ENCODE measurements around the gene KCNQ5. TPM values are rescaled to one million over a fixed set of nuclear protein-coding genes. Genes with fewer than 3 reads are reported as not detected.

Gene KCNQ5
- total RNA-seq, 1 experiment from 2014 or later: 17.8 TPM

DNA sequence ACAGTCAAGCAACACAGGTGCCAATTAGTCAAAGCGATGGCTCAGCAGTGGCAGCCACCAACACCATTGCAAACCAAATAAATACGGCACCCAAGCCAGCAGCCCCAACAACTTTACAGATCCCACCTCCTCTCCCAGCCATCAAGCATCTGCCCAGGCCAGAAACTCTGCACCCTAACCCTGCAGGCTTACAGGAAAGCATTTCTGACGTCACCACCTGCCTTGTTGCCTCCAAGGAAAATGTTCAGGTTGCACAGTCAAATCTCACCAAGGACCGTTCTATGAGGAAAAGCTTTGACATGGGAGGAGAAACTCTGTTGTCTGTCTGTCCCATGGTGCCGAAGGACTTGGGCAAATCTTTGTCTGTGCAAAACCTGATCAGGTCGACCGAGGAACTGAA, 572.9 kb downstream of the KCNQ5 start:
- BruUV-seq (replicated peaks): no TSS peak
- DNase-seq (ENCODE audit: low spot score): no peak
- TF ChIP-seq CTCF (conservative IDR thresholded peaks at IDR 0.05; ENCODE audit: low read depth, low read length) (no peak), EZH2 (IDR thresholded peaks at IDR 0.05; ENCODE audit: borderline replicate concordance, low read depth, low read length, poor library complexity, severe bottlenecking) (no peak)
- no peaks in the 10 kb centered on the region for H3K36me3 ChIP-seq (ENCODE audit: insufficient read depth, low read length, poor library complexity, severe bottlenecking)
- H3K4me1 ChIP-seq (ENCODE audit: insufficient read depth, low read length, poor library complexity, severe bottlenecking): peaks cover 13% of the 10 kb centered on the region
- no peaks in the 10 kb centered on the region for H3K9me3 ChIP-seq (ENCODE audit: low read depth, low read length, poor library complexity, severe bottlenecking)
- no peaks in the 10 kb centered on the region for H3K27me3 ChIP-seq (replicated peaks; ENCODE audit: insufficient read depth, low read depth, low read length, poor library complexity)
- ChIA-PET POLR2A (ENCODE audit: low non-redundant PET) (no interaction called here), CTCF (no interaction called here)
- intact Hi-C loops (cut with micrococcal nuclease; ENCODE audit: unreplicated experiment): no loop called here
- no peak overlapping the region for H3K27ac ChIP-seq (ENCODE audit: low read depth, low read length, poor library complexity, severe bottlenecking)
- H3K4me3 ChIP-seq (ENCODE audit: low read depth, low read length, poor library complexity, severe bottlenecking): no peak overlapping the region

- Histone ChIP-seq H3K36me3 (ENCODE audit: insufficient read depth, low read length, poor library complexity, severe bottlenecking) (no peaks in the 10 kb centered on the region), H3K27me3 (replicated peaks; ENCODE audit: insufficient read depth, low read depth, low read length, poor library complexity) (no peaks in the 10 kb centered on the region), H3K9me3 (ENCODE audit: low read depth, low read length, poor library complexity, severe bottlenecking) (no peaks in the 10 kb centered on the region), H3K4me3 (ENCODE audit: low read depth, low read length, poor library complexity, severe bottlenecking) (no peak overlapping the region), H3K4me1 (ENCODE audit: insufficient read depth, low read length, poor library complexity, severe bottlenecking) (peaks cover 13% of the 10 kb centered on the region), H3K27ac (ENCODE audit: low read depth, low read length, poor library complexity, severe bottlenecking) (no peak overlapping the region)
- no peak for DNase-seq (ENCODE audit: low spot score)
- ChIA-PET POLR2A (ENCODE audit: low non-redundant PET) (no interaction called here), CTCF (no interaction called here)
- no peak for TF ChIP-seq EZH2 (IDR thresholded peaks at IDR 0.05; ENCODE audit: borderline replicate concordance, low read depth, low read length, poor library complexity, severe bottlenecking)
- no peak for TF ChIP-seq CTCF (conservative IDR thresholded peaks at IDR 0.05; ENCODE audit: low read depth, low read length)
- intact Hi-C loops (cut with micrococcal nuclease; ENCODE audit: unreplicated experiment): no loop called here
- no TSS peak for BruUV-seq (replicated peaks)
Measured at GRCh38 chr6:73200247-73200646, 578.4 kb downstream of the KCNQ5 start.

GRCh38 chr6:73200735-73201134, 578.9 kb downstream of the KCNQ5 start:
- ChIA-PET POLR2A (ENCODE audit: low non-redundant PET) (no interaction called here), CTCF (no interaction called here)
- Histone ChIP-seq H3K4me3 (ENCODE audit: low read depth, low read length, poor library complexity, severe bottlenecking) (no peak overlapping the region), H3K4me1 (ENCODE audit: insufficient read depth, low read length, poor library complexity, severe bottlenecking) (peaks cover 13% of the 10 kb centered on the region), H3K27me3 (replicated peaks; ENCODE audit: insufficient read depth, low read depth, low read length, poor library complexity) (no peaks in the 10 kb centered on the region), H3K9me3 (ENCODE audit: low read depth, low read length, poor library complexity, severe bottlenecking) (no peaks in the 10 kb centered on the region), H3K36me3 (ENCODE audit: insufficient read depth, low read length, poor library complexity, severe bottlenecking) (no peaks in the 10 kb centered on the region), H3K27ac (ENCODE audit: low read depth, low read length, poor library complexity, severe bottlenecking) (no peak overlapping the region)
- TF ChIP-seq EZH2 (IDR thresholded peaks at IDR 0.05; ENCODE audit: borderline replicate concordance, low read depth, low read length, poor library complexity, severe bottlenecking) (no peak), CTCF (conservative IDR thresholded peaks at IDR 0.05; ENCODE audit: low read depth, low read length) (no peak)
- BruUV-seq (replicated peaks): no TSS peak
- peak; percentile 17 for DNase-seq (ENCODE audit: low spot score)
- intact Hi-C loops (cut with micrococcal nuclease; ENCODE audit: unreplicated experiment): no loop called here
